HepG2 (cell line): ENCODE results near the gene RAB8A. TPM values are rescaled to one million over a fixed set of nuclear protein-coding genes. Genes with fewer than 3 reads are reported as not detected.

Source experiments
- AGO1 ChIP-seq: fragments of 200-400 bp; formaldehyde crosslinking; IDR thresholded peaks from 2 replicates; pipeline ENCODE4 v1.6.1; 2017; ENCODE audit warnings: mild to moderate bottlenecking, low read depth, low read length, moderate library complexity; ENCODE audit not compliant: poor library complexity, severe bottlenecking
- ARNT ChIP-seq: fragments of 450-650 bp; IDR thresholded peaks from 2 replicates; pipeline ENCODE4 v1.6.1; 2017
- ATF4 ChIP-seq, 2 experiments: fragments of 450-650 bp in 1 of 2; sonication (generic) in 1 of 2; formaldehyde crosslinking; IDR thresholded peaks; 2 replicates each; pipeline versions ENCODE4 v1.5.0 to v1.8.0; 2020 to 2022; ENCODE audit warnings: mild to moderate bottlenecking in 1 of 2, missing genetic modification reagents in 1 of 2
- CHD2 ChIP-seq: IDR thresholded peaks from 2 replicates; pipeline ENCODE4 v1.6.1; 2011; ENCODE audit warnings: low read depth, low read length, improper control_type of control experiment
- CREM ChIP-seq, 2 experiments: sonication (generic) in 1 of 2; formaldehyde crosslinking in 1 of 2; IDR thresholded peaks; 2 replicates each; pipeline versions ENCODE4 v1.4.0 to v1.6.1; 2016 to 2020; ENCODE audit warnings: antibody characterized with exemption in 1 of 2, mild to moderate bottlenecking in 1 of 2, missing genetic modification reagents in 1 of 2
- EHMT2 ChIP-seq: fragments of 200-600 bp; sonication (generic); IDR thresholded peaks from 2 replicates; pipeline ENCODE4 v1.7.0; 2017; ENCODE audit warnings: antibody characterized with exemption, low read depth, low read length, borderline replicate concordance
- ETV6 ChIP-seq: sonication (generic); formaldehyde crosslinking; conservative IDR thresholded peaks from 2 replicates; pipeline ENCODE4 v1.4.0; 2020; ENCODE audit warnings: missing genetic modification reagents
- FIP1L1 ChIP-seq: fragments of 200-400 bp; formaldehyde crosslinking; IDR thresholded peaks from 2 replicates; pipeline ENCODE4 v1.6.1; 2018; ENCODE audit warnings: low read depth, mild to moderate bottlenecking, low read length, moderate library complexity, borderline replicate concordance; ENCODE audit not compliant: insufficient read depth
- FOSL2 ChIP-seq: sonication (generic); formaldehyde crosslinking; IDR thresholded peaks from 2 replicates; pipeline ENCODE4 v1.4.0; 2020; ENCODE audit warnings: missing genetic modification reagents
- GZF1 ChIP-seq: sonication (generic); formaldehyde crosslinking; IDR thresholded peaks from 2 replicates; pipeline ENCODE4 v1.5.1; 2020; ENCODE audit warnings: mild to moderate bottlenecking, missing genetic modification reagents
- NR2F1 ChIP-seq, 2 experiments: fragments of 450-650 bp in 1 of 2; formaldehyde crosslinking in 1 of 2; IDR thresholded peaks; 2 replicates each; pipeline versions ENCODE4 v1.5.0 to v1.6.1; 2016 to 2020; ENCODE audit warnings: mild to moderate bottlenecking in 1 of 2, missing compliant biosample characterization in 1 of 2, missing genetic modification reagents in 1 of 2, moderate library complexity in 1 of 2
- PHF5A ChIP-seq: IDR thresholded peaks from one replicate; pipeline ENCODE4 v1.6.1; 2018; ENCODE audit warnings: low read depth, missing genetic modification reagents; ENCODE audit not compliant: unreplicated experiment
- RARA ChIP-seq: IDR thresholded peaks from 2 replicates; pipeline ENCODE4 v1.6.1; 2016; ENCODE audit warnings: missing genetic modification reagents, missing compliant biosample characterization
- SOX6 ChIP-seq, 2 experiments: fragments of 450-650 bp in 1 of 2; sonication (generic) in 1 of 2; formaldehyde crosslinking in 1 of 2; IDR thresholded peaks; 2 replicates each; pipeline versions ENCODE4 v1.4.0 to v1.6.1; 2017 to 2020; ENCODE audit warnings: antibody characterized with exemption in 1 of 2, mild to moderate bottlenecking in 1 of 2, missing genetic modification reagents in 1 of 2
- ZIK1 ChIP-seq: sonication (generic); formaldehyde crosslinking; IDR thresholded peaks from 2 replicates; pipeline ENCODE4 v1.5.0; 2020; ENCODE audit warnings: mild to moderate bottlenecking, low read depth, missing genetic modification reagents, borderline replicate concordance
- ZNF225 ChIP-seq: sonication (generic); formaldehyde crosslinking; IDR thresholded peaks from 2 replicates; pipeline ENCODE4 v1.4.0; 2020; ENCODE audit warnings: mild to moderate bottlenecking, missing genetic modification reagents
- ZNF232 ChIP-seq: sonication (generic); formaldehyde crosslinking; IDR thresholded peaks from 2 replicates; pipeline ENCODE4 v1.4.0; 2020; ENCODE audit warnings: missing genetic modification reagents, borderline replicate concordance
- ZNF256 ChIP-seq: sonication (generic); formaldehyde crosslinking; conservative IDR thresholded peaks from 2 replicates; pipeline ENCODE4 v1.4.0; 2020; ENCODE audit warnings: missing genetic modification reagents
- ZNF292 ChIP-seq: sonication (generic); formaldehyde crosslinking; IDR thresholded peaks from 2 replicates; pipeline ENCODE4 v1.8.1; 2022; ENCODE audit warnings: mild to moderate bottlenecking, low read depth, missing genetic modification reagents, borderline replicate concordance
- polyA plus RNA-seq, 8 experiments: library from polyadenylated mRNA; depleted of rRNA in 3 of 8; stranded (reverse) in 7 of 8; unstranded in 1 of 8; fragments of >200 nt; fragmentation: Illumina TruSeq in 4 of 8; extraction: Trizol in 4 of 8; gene quantifications; 2 replicates each; pipeline versions ENCODE4 v1.2.1 to v1.2.3, GENCODE V29; 2011 to 2016; ENCODE audit warnings: low read depth in 4 of 8, missing spikeins in 1 of 8, mixed read lengths in 1 of 8; ENCODE audit not compliant: insufficient read depth in 1 of 8
- total RNA-seq, 5 experiments: library from RNA; depleted of rRNA; stranded (reverse); fragments of >200 nt; fragmentation: Illumina TruSeq; extraction: Trizol; gene quantifications; 2 replicates each; pipeline ENCODE4 v1.2.3, GENCODE V29; 2016; ENCODE audit warnings: low read depth in 1 of 5
- TF ChIP-seq, protein P1 (sequence below): sonication (generic); formaldehyde crosslinking; IDR thresholded peaks from 2 replicates; pipeline ENCODE4 v1.4.0; 2020; ENCODE audit warnings: missing genetic modification reagents
- TF ChIP-seq, protein P2 (sequence below): sonication (generic); formaldehyde crosslinking; IDR thresholded peaks from 2 replicates; pipeline ENCODE4 v1.8.1; 2023; ENCODE audit warnings: mild to moderate bottlenecking, missing genetic modification reagents

Gene RAB8A
- total and polyA plus RNA-seq, 2 of the 13 experiments (the other 11 are each of a cell fraction or from before 2014, with no cell fraction given) = 36.7 to 45.0 TPM

GRCh38 chr19:16089010-16089846 is 22.5 kb upstream of the RAB8A start (continued):
- no peak for TF ChIP-seq SOX6 (IDR thresholded peaks at IDR 0.05)
- TF ChIP-seq SOX6 (CRISPR knock-in tag; IDR thresholded peaks at IDR 0.05) = peak; percentile 87
- no peak for TF ChIP-seq ZNF225 (CRISPR knock-in tag)
- TF ChIP-seq ARNT = no peak
- no peak for TF ChIP-seq PHF5A (CRISPR knock-in tag)
- TF ChIP-seq ZNF292 (CRISPR knock-in tag) = no peak
- no peak for TF ChIP-seq CHD2
- TF ChIP-seq ATF4 (CRISPR knock-in tag; IDR thresholded peaks at IDR 0.05) = no peak
- TF ChIP-seq RARA (CRISPR knock-in tag) = peak; percentile 87
- TF ChIP-seq ZNF256 (CRISPR knock-in tag) = no peak
- TF ChIP-seq NR2F1 (CRISPR knock-in tag; IDR thresholded peaks at IDR 0.05) = no peak
- TF ChIP-seq CREM (IDR thresholded peaks at IDR 0.05) = peak; percentile 52; the same call in 1 of the 2 replicates
- no peak for TF ChIP-seq CREM (CRISPR knock-in tag; IDR thresholded peaks at IDR 0.05)
- no peak for TF ChIP-seq EHMT2
- no peak for TF ChIP-seq ETV6 (CRISPR knock-in tag)
- TF ChIP-seq, protein P1, sequence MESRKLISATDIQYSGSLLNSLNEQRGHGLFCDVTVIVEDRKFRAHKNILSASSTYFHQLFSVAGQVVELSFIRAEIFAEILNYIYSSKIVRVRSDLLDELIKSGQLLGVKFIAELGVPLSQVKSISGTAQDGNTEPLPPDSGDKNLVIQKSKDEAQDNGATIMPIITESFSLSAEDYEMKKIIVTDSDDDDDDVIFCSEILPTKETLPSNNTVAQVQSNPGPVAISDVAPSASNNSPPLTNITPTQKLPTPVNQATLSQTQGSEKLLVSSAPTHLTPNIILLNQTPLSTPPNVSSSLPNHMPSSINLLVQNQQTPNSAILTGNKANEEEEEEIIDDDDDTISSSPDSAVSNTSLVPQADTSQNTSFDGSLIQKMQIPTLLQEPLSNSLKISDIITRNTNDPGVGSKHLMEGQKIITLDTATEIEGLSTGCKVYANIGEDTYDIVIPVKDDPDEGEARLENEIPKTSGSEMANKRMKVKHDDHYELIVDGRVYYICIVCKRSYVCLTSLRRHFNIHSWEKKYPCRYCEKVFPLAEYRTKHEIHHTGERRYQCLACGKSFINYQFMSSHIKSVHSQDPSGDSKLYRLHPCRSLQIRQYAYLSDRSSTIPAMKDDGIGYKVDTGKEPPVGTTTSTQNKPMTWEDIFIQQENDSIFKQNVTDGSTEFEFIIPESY = no peak
- TF ChIP-seq ZNF232 = no peak
- no peak for TF ChIP-seq FIP1L1
- TF ChIP-seq ZIK1 (CRISPR knock-in tag) = no peak
- TF ChIP-seq, protein P2, sequence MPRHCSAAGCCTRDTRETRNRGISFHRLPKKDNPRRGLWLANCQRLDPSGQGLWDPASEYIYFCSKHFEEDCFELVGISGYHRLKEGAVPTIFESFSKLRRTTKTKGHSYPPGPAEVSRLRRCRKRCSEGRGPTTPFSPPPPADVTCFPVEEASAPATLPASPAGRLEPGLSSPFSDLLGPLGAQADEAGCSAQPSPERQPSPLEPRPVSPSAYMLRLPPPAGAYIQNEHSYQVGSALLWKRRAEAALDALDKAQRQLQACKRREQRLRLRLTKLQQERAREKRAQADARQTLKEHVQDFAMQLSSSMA (CRISPR knock-in tag) = no peak
- 0 out of 2 replicates have a peak, but pooled peaks have one; percentile 6 for TF ChIP-seq FOSL2 (CRISPR knock-in tag)
- no peak for TF ChIP-seq GZF1 (CRISPR knock-in tag)
- TF ChIP-seq AGO1 = no peak
